MM.1S (cell line): ENCODE data around the gene OPALIN.

Experiments
- DNase-seq: peaks from one replicate; pipeline ENCODE4 v3.0.0-alpha.2; 2015
- H2AFZ ChIP-seq: fragments of 300-600 bp; sonication (generic); 2 replicates; pipeline ENCODE4 v1.6.0; 2016; ENCODE audit warnings: antibody characterized with exemption, low read length
- H3F3A ChIP-seq: fragments of 300-600 bp; sonication (generic); 2 replicates; pipeline ENCODE4 v1.6.1; 2016; ENCODE audit warnings: mild to moderate bottlenecking, antibody characterized with exemption, low read length, moderate library complexity, mixed read lengths; ENCODE audit not compliant: insufficient read depth
- H3K27ac ChIP-seq: fragments of 300-600 bp; sonication (generic); 2 replicates; pipeline ENCODE4 v1.5.1; 2016; ENCODE audit warnings: mild to moderate bottlenecking, low read length
- H3K27me3 ChIP-seq: fragments of 300-600 bp; sonication (generic); replicated peaks from 2 replicates; pipeline ENCODE4 v1.6.0; 2016; ENCODE audit warnings: low read length; ENCODE audit not compliant: insufficient read depth
- H3K36me3 ChIP-seq: fragments of 300-600 bp; sonication (generic); replicated peaks from 2 replicates; pipeline ENCODE4 v1.6.1; 2016; ENCODE audit warnings: mild to moderate bottlenecking, low read length, mixed read lengths; ENCODE audit not compliant: insufficient read depth
- H3K4me1 ChIP-seq: fragments of 300-600 bp; sonication (generic); 2 replicates; pipeline ENCODE4 v1.6.1; 2016; ENCODE audit warnings: low read length, mixed read lengths
- H3K4me2 ChIP-seq: fragments of 300-600 bp; sonication (generic); 2 replicates; pipeline ENCODE4 v1.6.0; 2016; ENCODE audit warnings: low read depth, low read length
- H3K4me3 ChIP-seq: fragments of 300-600 bp; sonication (generic); 2 replicates; pipeline ENCODE4 v1.5.1; 2016; ENCODE audit warnings: low read length, mixed read lengths
- H3K79me2 ChIP-seq: fragments of 300-600 bp; sonication (generic); 2 replicates; pipeline ENCODE4 v1.6.1; 2016; ENCODE audit warnings: mixed run types, low read length, mixed read lengths
- H3K9ac ChIP-seq: fragments of 300-600 bp; sonication (generic); 2 replicates; pipeline ENCODE4 v1.6.1; 2016; ENCODE audit warnings: low read length, mixed read lengths
- H3K9me2 ChIP-seq: fragments of 300-600 bp; sonication (generic); replicated peaks from 2 replicates; pipeline ENCODE4 v1.6.1; 2016; ENCODE audit warnings: mild to moderate bottlenecking, low read length, mixed read lengths; ENCODE audit not compliant: insufficient read depth
- H3K9me3 ChIP-seq: fragments of 300-600 bp; sonication (generic); replicated peaks from 2 replicates; pipeline ENCODE4 v1.6.1; 2016; ENCODE audit warnings: mild to moderate bottlenecking, low read length, mixed read lengths; ENCODE audit not compliant: insufficient read depth
- H4K20me1 ChIP-seq: fragments of 300-600 bp; sonication (generic); 2 replicates; pipeline ENCODE4 v1.6.1; 2016; ENCODE audit warnings: mild to moderate bottlenecking, low read length, moderate library complexity, mixed read lengths; ENCODE audit not compliant: insufficient read depth
- EZH2 ChIP-seq: fragments of 300-600 bp; sonication (generic); optimal IDR thresholded peaks from 2 replicates; pipeline ENCODE3; 2017; ENCODE audit warnings: low read depth, mild to moderate bottlenecking, antibody characterized with exemption, low read length, mixed read lengths
- EZH2phosphoT487 ChIP-seq: fragments of 300-600 bp; sonication (generic); IDR thresholded peaks from 2 replicates; pipeline ENCODE4 v1.6.1; 2018; ENCODE audit warnings: antibody characterized with exemption, low read length
- TF ChIP-seq, protein P1 (sequence below): fragments of 300-600 bp; sonication (generic); IDR thresholded peaks from 2 replicates; pipeline ENCODE4 v1.5.1; 2016; ENCODE audit warnings: antibody characterized with exemption, low read length, mixed read lengths

OPALIN gene

DNA sequence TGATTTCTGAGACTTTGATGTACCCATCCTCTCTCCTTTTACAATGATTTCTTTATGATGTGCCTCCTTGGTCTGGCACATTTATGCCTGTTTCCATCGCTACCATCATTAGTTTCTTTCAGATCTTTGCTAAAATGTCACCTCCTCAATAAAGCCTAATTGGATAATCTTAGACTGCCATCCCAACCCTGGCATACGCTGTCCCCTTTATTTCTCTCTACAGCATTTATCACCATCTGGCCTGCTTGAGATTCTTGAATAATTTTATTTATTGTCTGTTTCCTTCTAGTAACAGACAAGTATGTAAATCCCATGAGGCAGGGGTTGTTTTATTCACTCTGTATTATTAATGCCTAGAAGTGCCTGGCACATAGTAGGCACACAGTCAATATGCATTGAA is 61.3 kb downstream of the OPALIN start:
- H4K20me1 ChIP-seq, result no peaks in the 10 kb centered on the region
- no peak overlapping the region for H2AFZ ChIP-seq
- H3K9ac ChIP-seq, result no peak overlapping the region
- H3K4me3 ChIP-seq, result no peak overlapping the region
- H3K4me1 ChIP-seq, result peaks cover 20% of the 10 kb centered on the region
- no peaks in the 10 kb centered on the region for H3K9me2 ChIP-seq
- no peaks in the 10 kb centered on the region for H3K36me3 ChIP-seq
- H3K9me3 ChIP-seq, result no peaks in the 10 kb centered on the region
- no peak for TF ChIP-seq EZH2phosphoT487
- no peak for DNase-seq
- H3K79me2 ChIP-seq, result no peaks in the 10 kb centered on the region
- H3K4me2 ChIP-seq, result no peak overlapping the region
- no peaks in the 10 kb centered on the region for H3K27me3 ChIP-seq
- no peak overlapping the region for H3K27ac ChIP-seq
- H3F3A ChIP-seq, result no peaks in the 10 kb centered on the region

DNA sequence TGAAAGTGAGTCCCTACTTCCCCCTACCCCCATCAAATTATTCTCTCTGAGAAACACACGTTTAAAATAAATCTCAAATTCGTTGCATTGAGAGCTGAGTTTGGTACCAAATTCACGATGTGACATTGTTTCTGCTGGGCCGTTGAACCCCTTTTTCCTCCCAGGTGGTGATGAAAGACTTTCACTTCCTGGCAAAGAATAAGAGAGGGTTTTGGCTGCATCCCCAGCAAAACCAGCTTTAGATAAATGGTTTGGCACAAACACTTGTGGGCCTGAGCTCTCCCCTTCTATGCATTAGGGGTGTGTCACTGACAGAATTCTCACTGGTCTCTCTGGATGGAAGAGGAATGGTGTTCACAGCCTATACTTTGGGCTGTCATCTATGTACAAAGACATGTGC is 63.3 kb downstream of the OPALIN start:
- Histone ChIP-seq H3K27me3 (no peaks in the 10 kb centered on the region), H3K9me2 (no peaks in the 10 kb centered on the region), H3K9me3 (no peaks in the 10 kb centered on the region), H2AFZ (no peak overlapping the region), H3K36me3 (no peaks in the 10 kb centered on the region), H3K4me3 (no peak overlapping the region), H3K4me1 (peaks cover 30% of the 10 kb centered on the region), H3K9ac (no peak overlapping the region), H3K27ac (no peak overlapping the region), H3K4me2 (0 out of 2 replicates have a peak overlapping the region, but pooled peaks have one; percentile 1), H4K20me1 (no peaks in the 10 kb centered on the region), H3K79me2 (no peaks in the 10 kb centered on the region), H3F3A (no peaks in the 10 kb centered on the region)
- TF ChIP-seq EZH2, result no peak
- TF ChIP-seq, protein P1, sequence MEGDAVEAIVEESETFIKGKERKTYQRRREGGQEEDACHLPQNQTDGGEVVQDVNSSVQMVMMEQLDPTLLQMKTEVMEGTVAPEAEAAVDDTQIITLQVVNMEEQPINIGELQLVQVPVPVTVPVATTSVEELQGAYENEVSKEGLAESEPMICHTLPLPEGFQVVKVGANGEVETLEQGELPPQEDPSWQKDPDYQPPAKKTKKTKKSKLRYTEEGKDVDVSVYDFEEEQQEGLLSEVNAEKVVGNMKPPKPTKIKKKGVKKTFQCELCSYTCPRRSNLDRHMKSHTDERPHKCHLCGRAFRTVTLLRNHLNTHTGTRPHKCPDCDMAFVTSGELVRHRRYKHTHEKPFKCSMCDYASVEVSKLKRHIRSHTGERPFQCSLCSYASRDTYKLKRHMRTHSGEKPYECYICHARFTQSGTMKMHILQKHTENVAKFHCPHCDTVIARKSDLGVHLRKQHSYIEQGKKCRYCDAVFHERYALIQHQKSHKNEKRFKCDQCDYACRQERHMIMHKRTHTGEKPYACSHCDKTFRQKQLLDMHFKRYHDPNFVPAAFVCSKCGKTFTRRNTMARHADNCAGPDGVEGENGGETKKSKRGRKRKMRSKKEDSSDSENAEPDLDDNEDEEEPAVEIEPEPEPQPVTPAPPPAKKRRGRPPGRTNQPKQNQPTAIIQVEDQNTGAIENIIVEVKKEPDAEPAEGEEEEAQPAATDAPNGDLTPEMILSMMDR, result no peak
- TF ChIP-seq EZH2phosphoT487, result no peak
- DNase-seq, result no peak
